GM23248 (cell line): ENCODE data around the gene ADORA1.

Experiments used
- EZH2 ChIP-seq: fragments of 200-600 bp; sonication (generic); IDR thresholded peaks from 2 replicates; pipeline ENCODE4 v1.6.1; 2018; ENCODE audit warnings: antibody characterized with exemption, mild to moderate bottlenecking; ENCODE audit not compliant: insufficient read depth, poor library complexity, severe bottlenecking
- EZH2phosphoT487 ChIP-seq: fragments of 200-600 bp; sonication (generic); IDR thresholded peaks from 2 replicates; pipeline ENCODE4 v1.6.1; 2018; ENCODE audit warnings: antibody characterized with exemption, moderate library complexity, mild to moderate bottlenecking, low read depth; ENCODE audit not compliant: insufficient read depth

DNA sequence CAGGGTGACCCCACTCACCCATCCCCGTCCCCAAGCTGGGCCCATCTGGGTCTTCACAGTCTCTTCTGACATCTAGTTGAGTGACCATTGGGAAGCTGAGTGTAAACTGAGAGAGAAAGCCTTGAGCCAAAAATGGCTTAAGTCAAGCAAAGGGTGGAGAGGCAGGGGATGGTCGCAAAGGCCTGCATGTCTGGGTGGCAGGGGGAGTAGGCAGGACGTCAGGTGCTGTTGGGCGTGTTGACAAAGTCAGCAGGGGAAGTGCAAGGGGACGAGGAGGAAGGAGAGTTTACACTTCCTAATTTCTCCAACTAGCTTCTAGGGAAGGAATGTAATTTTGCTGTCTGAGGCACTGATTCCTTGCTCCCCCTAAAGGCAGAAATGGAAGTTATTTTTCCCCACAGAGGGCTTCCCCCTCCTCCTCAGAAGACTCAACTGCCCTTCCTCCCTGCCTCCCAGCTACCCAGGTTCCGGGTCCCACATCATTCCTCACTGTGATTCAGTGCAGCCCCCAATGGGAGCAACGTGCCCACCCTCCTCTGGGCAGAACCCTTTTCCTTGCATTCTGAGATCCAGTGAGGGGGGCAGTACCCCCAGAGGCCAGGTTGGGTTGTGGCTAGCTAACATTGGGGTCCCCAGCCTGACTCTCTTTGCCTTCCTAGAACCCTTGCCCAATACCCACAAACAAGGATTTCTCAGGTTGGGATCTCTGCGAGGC is 1.2 kb upstream of the ADORA1 start:
- TF ChIP-seq EZH2 (no peak), EZH2phosphoT487 (no peak)
